Panc1 (cell line): ENCODE measurements around the gene LAS1L. TPM values are rescaled to one million over a fixed set of nuclear protein-coding genes. Genes with fewer than 3 reads are reported as not detected.
A peak's percentile ranks its signal among the peaks of the same experiment; 100 is the strongest.

Source experiments
- ATAC-seq: fragments of 200-7000 bp; cut with Tn5 transposase; 2 replicates; pipeline ENCODE4 v1.9.1; 2020; ENCODE audit warnings: mild to moderate bottlenecking, moderate library complexity
- BruUV-seq: library from RNA; stranded (reverse); fragments of 400-500 nt; replicated peaks from 2 replicates; lab custom pipeline; 2021; lab: Mats Ljungman, UMichigan
- CTCF ChIA-PET: fragments of 300-600 bp; sonication (Branson Sonifier 250); formaldehyde crosslinking; loops from one replicate; lab custom pipeline; 2022; ENCODE audit warnings: antibody characterized with exemption; lab: Charles Lee
- POLR2A ChIA-PET: fragments of 300-600 bp; sonication (Branson Sonifier 250); formaldehyde crosslinking; loops from one replicate; lab custom pipeline; 2022; ENCODE audit warnings: antibody characterized with exemption; lab: Charles Lee
- DNase-seq: peaks from one replicate; pipeline ENCODE4 v3.0.0-alpha.2; 2010; ENCODE audit warnings: low read depth, low spot score
- H3K27ac ChIP-seq: 2 replicates; pipeline ENCODE4 v1.5.1; 2011; ENCODE audit warnings: mild to moderate bottlenecking, low read length, inconsistent platforms
- H3K27me3 ChIP-seq: fragments of 200-500 bp; sonication (Bioruptor generic); 2 replicates; pipeline ENCODE4 v1.6.0; 2014; ENCODE audit warnings: low read length, inconsistent platforms; ENCODE audit not compliant: control insufficient read depth, insufficient read depth
- H3K36me3 ChIP-seq: fragments of 200-500 bp; sonication (Bioruptor generic); 2 replicates; pipeline ENCODE4 v1.5.1; 2014; ENCODE audit warnings: inconsistent platforms, mild to moderate bottlenecking, low read length, moderate library complexity; ENCODE audit not compliant: control insufficient read depth, insufficient read depth
- H3K4me1 ChIP-seq: 2 replicates; pipeline ENCODE4 v1.5.1; 2011; ENCODE audit warnings: inconsistent platforms, mild to moderate bottlenecking, low read length, moderate library complexity; ENCODE audit not compliant: control insufficient read depth, insufficient read depth
- H3K4me3 ChIP-seq, 2 experiments: 2 replicates each; pipeline ENCODE4 v1.5.1; 2011 to 2012; ENCODE audit warnings: low read depth in 2 of 2, low read length in 2 of 2, mild to moderate bottlenecking in 2 of 2, inconsistent platforms in 1 of 2, moderate library complexity in 1 of 2
- H3K9me3 ChIP-seq: fragments of 200-500 bp; sonication (Bioruptor generic); 2 replicates; pipeline ENCODE4 v1.5.1; 2014; ENCODE audit warnings: low read depth, mild to moderate bottlenecking, inconsistent platforms, low read length, moderate library complexity; ENCODE audit not compliant: control insufficient read depth, insufficient read depth
- POLR2AphosphoS5 ChIP-seq: IDR thresholded peaks from 2 replicates; pipeline ENCODE4 v1.6.1; 2012; ENCODE audit warnings: mild to moderate bottlenecking, low read depth, low read length, moderate library complexity
- SIN3A ChIP-seq: IDR thresholded peaks from 2 replicates; pipeline ENCODE4 v1.6.1; 2012; ENCODE audit warnings: low read depth, mild to moderate bottlenecking, low read length, moderate library complexity, borderline replicate concordance; ENCODE audit not compliant: insufficient read depth
- TCF7L2 ChIP-seq: IDR thresholded peaks from 2 replicates; pipeline ENCODE4 v1.6.1; 2011; ENCODE audit warnings: mild to moderate bottlenecking, low read depth, low read length, inconsistent platforms
- in situ Hi-C: cut with HindIII; loops from 2 replicates; pipeline ENCODE4 v1.10.0; 2016; ENCODE audit warnings: low sequenced_read_pairs, low pct_unique_long_range_greater_than_20kb
- intact Hi-C: fragments of 100-400 bp; cut with micrococcal nuclease; formaldehyde crosslinking; loops from one replicate; pipeline ENCODE4 v1.10.0; 2022; ENCODE audit not compliant: unreplicated experiment
- total RNA-seq: library from RNA; stranded (reverse); gene quantifications from one replicate; pipeline ENCODE4 v1.2.1, GENCODE V29; 2021; ENCODE audit not compliant: unreplicated experiment
- TF ChIP-seq, protein P1 (sequence below): fragments of 450-650 bp; IDR thresholded peaks from 2 replicates; pipeline ENCODE4 v1.5.1; 2017; ENCODE audit warnings: mild to moderate bottlenecking
- TF ChIP-seq, protein P2 (sequence below), 2 experiments: IDR thresholded peaks; 2 replicates each; pipeline ENCODE4 v1.6.1; 2011 to 2012; ENCODE audit warnings: low read depth in 2 of 2, control low read depth in 1 of 2, low read length in 1 of 2, mild to moderate bottlenecking in 1 of 2, moderate library complexity in 1 of 2; ENCODE audit not compliant: insufficient read depth in 1 of 2

LAS1L gene
- total RNA-seq, 1 experiment from 2014 or later, result 56.4 TPM

DNA sequence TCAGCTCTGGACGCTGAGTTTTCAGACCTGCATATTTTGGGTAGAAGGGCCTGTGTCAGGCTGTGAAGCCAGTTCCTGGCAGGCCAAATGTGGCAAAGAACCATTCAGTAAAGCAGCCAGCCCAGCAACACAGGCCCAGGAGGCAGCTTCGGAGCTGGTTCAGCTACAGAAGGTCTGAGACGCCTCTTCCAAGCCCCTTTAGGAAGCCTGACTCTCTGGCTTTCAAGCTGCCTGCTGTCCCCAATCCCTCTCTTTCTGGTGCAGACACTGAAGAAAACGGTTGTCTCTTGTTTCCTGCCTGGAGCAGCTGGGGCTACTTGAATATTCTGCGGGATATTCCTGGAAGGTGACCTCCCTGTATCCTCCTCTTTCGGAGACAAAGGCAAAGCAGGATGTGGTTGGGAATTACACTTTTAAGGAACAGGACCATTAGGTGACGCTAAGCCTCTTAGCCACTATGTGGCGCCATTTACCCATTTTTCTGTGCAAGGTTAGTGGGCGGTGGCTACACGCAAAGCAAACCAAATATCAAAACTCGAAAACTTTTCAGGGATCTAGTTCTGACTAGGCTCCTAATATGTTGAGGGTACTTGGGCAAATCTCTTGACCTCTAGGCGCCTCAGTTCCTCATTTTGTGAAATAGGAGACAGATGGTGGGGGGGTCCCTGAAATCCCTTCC, 47.2 kb upstream of the LAS1L start:
- in situ Hi-C loops, result no loop called here
- ATAC-seq, result peak; percentile 94
- ChIA-PET POLR2A (no interaction called here), CTCF (interaction anchor here (0.7 kb wide), 2 partner anchors 10 to 282 kb away, joined by 5 to 6 read pairs; no protein-coding TSS in a partner anchor)
- no TSS peak for BruUV-seq
- H3K27ac ChIP-seq, result no peak overlapping the region
- intact Hi-C loops, result loop anchor here (5.0 to 10.0 kb wide), 3 partner anchors 406 to 1146 kb away; no protein-coding TSS in a partner anchor
- TF ChIP-seq, protein P1, sequence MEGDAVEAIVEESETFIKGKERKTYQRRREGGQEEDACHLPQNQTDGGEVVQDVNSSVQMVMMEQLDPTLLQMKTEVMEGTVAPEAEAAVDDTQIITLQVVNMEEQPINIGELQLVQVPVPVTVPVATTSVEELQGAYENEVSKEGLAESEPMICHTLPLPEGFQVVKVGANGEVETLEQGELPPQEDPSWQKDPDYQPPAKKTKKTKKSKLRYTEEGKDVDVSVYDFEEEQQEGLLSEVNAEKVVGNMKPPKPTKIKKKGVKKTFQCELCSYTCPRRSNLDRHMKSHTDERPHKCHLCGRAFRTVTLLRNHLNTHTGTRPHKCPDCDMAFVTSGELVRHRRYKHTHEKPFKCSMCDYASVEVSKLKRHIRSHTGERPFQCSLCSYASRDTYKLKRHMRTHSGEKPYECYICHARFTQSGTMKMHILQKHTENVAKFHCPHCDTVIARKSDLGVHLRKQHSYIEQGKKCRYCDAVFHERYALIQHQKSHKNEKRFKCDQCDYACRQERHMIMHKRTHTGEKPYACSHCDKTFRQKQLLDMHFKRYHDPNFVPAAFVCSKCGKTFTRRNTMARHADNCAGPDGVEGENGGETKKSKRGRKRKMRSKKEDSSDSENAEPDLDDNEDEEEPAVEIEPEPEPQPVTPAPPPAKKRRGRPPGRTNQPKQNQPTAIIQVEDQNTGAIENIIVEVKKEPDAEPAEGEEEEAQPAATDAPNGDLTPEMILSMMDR, result peak; percentile 76
- no peak for TF ChIP-seq TCF7L2
- no peak for DNase-seq
- no peaks in the 10 kb centered on the region; the same call in 1 of the 2 replicates for H3K4me1 ChIP-seq
- H3K27me3 ChIP-seq, result no peaks in the 10 kb centered on the region; the same call in 1 of the 2 replicates
- no peak overlapping the region for H3K4me3 ChIP-seq
- no peaks in the 10 kb centered on the region for H3K36me3 ChIP-seq
- H3K9me3 ChIP-seq, result no peaks in the 10 kb centered on the region

DNA sequence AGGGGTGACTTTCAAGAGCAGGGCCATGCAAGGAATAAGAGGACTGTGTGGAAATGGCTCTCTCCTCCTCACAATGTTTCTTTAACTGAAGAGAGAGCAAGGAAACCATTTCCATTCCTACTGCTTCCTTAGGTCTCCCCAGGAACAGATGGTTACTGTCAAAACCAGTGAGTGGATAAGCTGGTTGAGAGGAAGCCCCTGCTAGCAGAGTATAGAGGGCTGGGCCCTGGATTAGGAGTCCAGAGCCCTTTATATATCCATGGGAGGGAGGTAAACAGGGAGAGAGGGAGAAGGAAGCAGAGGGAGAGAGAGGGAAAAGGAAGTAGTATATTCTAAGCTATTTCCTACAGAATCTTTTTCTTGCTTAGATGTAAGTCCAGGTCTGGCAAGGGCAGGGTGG, 43.8 kb upstream of the LAS1L start:
- intact Hi-C loops, result no loop called here
- in situ Hi-C loops, result no loop called here
- no peaks in the 10 kb centered on the region for H3K36me3 ChIP-seq
- ATAC-seq (no peak), DNase-seq (no peak)
- H3K9me3 ChIP-seq, result no peaks in the 10 kb centered on the region
- ChIA-PET CTCF (no interaction called here), POLR2A (no interaction called here)
- TF ChIP-seq, protein P1, result no peak
- TF ChIP-seq POLR2AphosphoS5, result no peak
- TF ChIP-seq, protein P2, sequence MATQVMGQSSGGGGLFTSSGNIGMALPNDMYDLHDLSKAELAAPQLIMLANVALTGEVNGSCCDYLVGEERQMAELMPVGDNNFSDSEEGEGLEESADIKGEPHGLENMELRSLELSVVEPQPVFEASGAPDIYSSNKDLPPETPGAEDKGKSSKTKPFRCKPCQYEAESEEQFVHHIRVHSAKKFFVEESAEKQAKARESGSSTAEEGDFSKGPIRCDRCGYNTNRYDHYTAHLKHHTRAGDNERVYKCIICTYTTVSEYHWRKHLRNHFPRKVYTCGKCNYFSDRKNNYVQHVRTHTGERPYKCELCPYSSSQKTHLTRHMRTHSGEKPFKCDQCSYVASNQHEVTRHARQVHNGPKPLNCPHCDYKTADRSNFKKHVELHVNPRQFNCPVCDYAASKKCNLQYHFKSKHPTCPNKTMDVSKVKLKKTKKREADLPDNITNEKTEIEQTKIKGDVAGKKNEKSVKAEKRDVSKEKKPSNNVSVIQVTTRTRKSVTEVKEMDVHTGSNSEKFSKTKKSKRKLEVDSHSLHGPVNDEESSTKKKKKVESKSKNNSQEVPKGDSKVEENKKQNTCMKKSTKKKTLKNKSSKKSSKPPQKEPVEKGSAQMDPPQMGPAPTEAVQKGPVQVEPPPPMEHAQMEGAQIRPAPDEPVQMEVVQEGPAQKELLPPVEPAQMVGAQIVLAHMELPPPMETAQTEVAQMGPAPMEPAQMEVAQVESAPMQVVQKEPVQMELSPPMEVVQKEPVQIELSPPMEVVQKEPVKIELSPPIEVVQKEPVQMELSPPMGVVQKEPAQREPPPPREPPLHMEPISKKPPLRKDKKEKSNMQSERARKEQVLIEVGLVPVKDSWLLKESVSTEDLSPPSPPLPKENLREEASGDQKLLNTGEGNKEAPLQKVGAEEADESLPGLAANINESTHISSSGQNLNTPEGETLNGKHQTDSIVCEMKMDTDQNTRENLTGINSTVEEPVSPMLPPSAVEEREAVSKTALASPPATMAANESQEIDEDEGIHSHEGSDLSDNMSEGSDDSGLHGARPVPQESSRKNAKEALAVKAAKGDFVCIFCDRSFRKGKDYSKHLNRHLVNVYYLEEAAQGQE (IDR thresholded peaks at IDR 0.05; ENCODE audit: insufficient read depth in 1 of 2, low read depth in 2 of 2, low read length in 1 of 2), result no peak
- TF ChIP-seq SIN3A, result no peak
- no peak overlapping the region for H3K4me3 ChIP-seq
- BruUV-seq, result no TSS peak
- H3K27me3 ChIP-seq, result no peaks in the 10 kb centered on the region; the same call in 1 of the 2 replicates
- H3K27ac ChIP-seq, result no peak overlapping the region
- H3K4me1 ChIP-seq, result no peaks in the 10 kb centered on the region; the same call in 1 of the 2 replicates
